Thoracic aorta (tissue), 2 donors: ENCODE data around the gene JPH3. TPM values are rescaled to one million over a fixed set of nuclear protein-coding genes. Genes with fewer than 3 reads are reported as not detected.
"Not testable (repeated sequence)": the region's sequence is repeated elsewhere in the genome, so short reads cannot be mapped to it uniquely, and the experiment has no call there.

Experiments
- ATAC-seq: fragments of 150-250 bp; one replicate; pipeline ENCODE4 v1.8.0; 2017; ENCODE audit warnings: low read depth; ENCODE audit not compliant: insufficient number of reproducible peaks, low FRiP score
- DNase-seq: peaks from one replicate; pipeline ENCODE4 v3.0.0-alpha.2; 2020; ENCODE audit warnings: low spot score
- H3K27ac ChIP-seq, 2 donors: fragments of 200-600 bp; sonication (generic); 1 replicate in 1 of 2; 2 replicates in 1 of 2; pipeline ENCODE4 v1.5.1; 2016; ENCODE audit warnings: mild to moderate bottlenecking in 2 of 2, moderate library complexity in 2 of 2
- H3K27me3 ChIP-seq: fragments of 200-600 bp; sonication (generic); replicated peaks from 2 replicates; pipeline ENCODE4 v1.6.0; 2016; ENCODE audit warnings: mild to moderate bottlenecking; ENCODE audit not compliant: insufficient read depth
- H3K36me3 ChIP-seq: fragments of 200-600 bp; sonication (generic); one replicate; pipeline ENCODE4 v1.5.1; 2016
- H3K4me1 ChIP-seq, 2 donors: fragments of 200-600 bp; sonication (generic); 1 replicate in 1 of 2; 2 replicates in 1 of 2; pipeline versions ENCODE4 v1.5.1 to v1.6.0; 2016; ENCODE audit warnings: low read depth in 2 of 2, mild to moderate bottlenecking in 1 of 2; ENCODE audit not compliant: control insufficient read depth in 1 of 2
- H3K4me3 ChIP-seq: fragments of 200-600 bp; sonication (generic); 2 replicates; pipeline ENCODE4 v1.5.1; 2016; ENCODE audit warnings: mild to moderate bottlenecking
- H3K9me3 ChIP-seq: fragments of 200-600 bp; sonication (generic); 2 replicates; pipeline ENCODE4 v1.5.1; 2016
- CTCF ChIP-seq: fragments of 200-600 bp; sonication (generic); IDR thresholded peaks from one replicate; pipeline ENCODE4 v1.5.1; 2019; ENCODE audit warnings: antibody characterized with exemption
- total RNA-seq, 2 donors: library from RNA; depleted of rRNA; stranded (reverse); fragments of >200 nt; gene quantifications; one replicate each; pipeline versions ENCODE4 v1.1.0 to v1.2.3, GENCODE V29; 2016

JPH3 gene
- total RNA-seq, 2 donors from 2014 or later, result not detected

DNA sequence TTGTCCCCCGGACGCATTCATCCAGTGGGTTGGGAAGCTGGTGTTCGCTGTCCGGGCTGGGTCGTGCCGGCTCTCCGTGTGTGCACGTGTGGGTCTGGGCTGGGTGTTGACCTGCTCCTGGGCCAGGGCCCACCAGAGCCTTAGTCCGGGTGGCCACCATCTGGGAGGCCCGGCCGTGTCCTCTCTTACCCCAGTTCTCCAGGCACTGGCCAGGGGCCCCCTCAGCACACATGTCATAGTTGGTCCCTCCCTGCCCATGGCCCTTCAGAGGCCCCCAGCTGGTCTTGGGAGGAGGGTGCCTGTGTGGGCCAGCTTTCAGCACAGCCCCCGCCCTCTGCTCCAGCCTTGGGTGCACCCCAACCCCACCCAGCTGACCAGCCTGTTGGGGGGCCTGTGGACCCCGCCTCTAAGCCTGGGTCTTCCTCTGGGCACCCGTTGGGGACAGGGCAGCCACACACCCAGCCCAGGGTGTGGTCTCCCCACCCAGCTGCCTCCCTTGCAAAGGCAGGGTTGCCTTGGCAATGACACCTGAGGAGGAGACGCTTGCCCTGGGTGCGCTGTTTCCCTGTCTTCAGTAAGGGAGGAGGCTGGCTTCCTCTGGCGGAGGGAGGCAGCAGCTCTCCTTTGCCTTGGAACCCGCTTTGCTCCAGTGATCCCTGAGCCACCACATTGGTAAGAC, 77.4 kb downstream of the JPH3 start:
- TF ChIP-seq CTCF, result no peak
- DNase-seq (no peak), ATAC-seq (no peak)
- Histone ChIP-seq H3K27me3 (no peaks in the 10 kb centered on the region), H3K27ac (no peak overlapping the region), H3K4me1 (no peaks in the 10 kb centered on the region), H3K36me3 (no peaks in the 10 kb centered on the region), H3K4me3 (no peak overlapping the region), H3K9me3 (no peaks in the 10 kb centered on the region)

GRCh38 chr16:87680272-87680644, 78.0 kb downstream of the JPH3 start:
- no peak for TF ChIP-seq CTCF

DNA sequence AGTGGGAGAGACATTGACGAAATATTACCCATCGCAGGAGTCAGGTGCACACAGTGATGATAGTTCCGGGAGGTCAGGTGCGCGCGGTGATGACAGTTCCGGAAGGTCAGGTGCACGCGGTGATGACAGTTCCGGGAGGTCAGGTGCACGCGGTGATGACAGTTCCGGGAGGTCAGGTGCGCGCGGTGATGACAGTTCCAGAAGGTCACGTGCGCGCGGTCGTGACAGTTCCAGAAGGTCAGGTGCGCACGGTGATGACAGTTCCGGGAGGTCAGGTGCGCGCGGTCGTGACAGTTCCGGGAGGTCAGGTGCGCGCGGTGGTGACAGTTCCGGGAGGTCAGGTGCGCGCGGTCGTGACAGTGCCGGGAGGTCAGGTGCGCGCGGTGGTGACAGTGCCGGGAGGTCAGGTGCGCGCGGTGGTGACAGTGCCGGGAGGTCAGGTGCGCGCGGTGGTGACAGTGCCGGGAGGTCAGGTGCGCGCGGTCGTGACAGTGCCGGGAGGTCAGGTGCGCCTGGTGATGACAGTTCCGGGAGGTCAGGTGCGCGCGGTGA, 78.8 kb downstream of the JPH3 start:
- H3K4me3 ChIP-seq, result not testable (repeated sequence)

More at GRCh38 chr16:87680272-87680644, 78.0 kb downstream of the JPH3 start:
- Histone ChIP-seq H3K27me3 (no peaks in the 10 kb centered on the region), H3K9me3 (no peaks in the 10 kb centered on the region), H3K27ac (no peak overlapping the region), H3K4me3 (no peak overlapping the region), H3K4me1 (no peaks in the 10 kb centered on the region), H3K36me3 (no peaks in the 10 kb centered on the region)
- DNase-seq (no peak), ATAC-seq (no peak)

GRCh38 chr16:87681981-87682570, 79.8 kb downstream of the JPH3 start:
- H3K27me3 ChIP-seq, result no peaks in the 10 kb centered on the region
- H3K9me3 ChIP-seq, result no peaks in the 10 kb centered on the region
- no peak for TF ChIP-seq CTCF
- H3K27ac ChIP-seq, result no peak overlapping the region
- no peaks in the 10 kb centered on the region for H3K36me3 ChIP-seq
- no peak for ATAC-seq
- no peak overlapping the region for H3K4me3 ChIP-seq
- no peak for DNase-seq
- H3K4me1 ChIP-seq, result no peaks in the 10 kb centered on the region

More for the DNA sequence above, 78.8 kb downstream of the JPH3 start:
- not testable (repeated sequence) for DNase-seq, ATAC-seq, H3K9me3 ChIP-seq, H3K36me3 ChIP-seq, H3K4me1 ChIP-seq, H3K27me3 ChIP-seq, H3K27ac ChIP-seq

DNA sequence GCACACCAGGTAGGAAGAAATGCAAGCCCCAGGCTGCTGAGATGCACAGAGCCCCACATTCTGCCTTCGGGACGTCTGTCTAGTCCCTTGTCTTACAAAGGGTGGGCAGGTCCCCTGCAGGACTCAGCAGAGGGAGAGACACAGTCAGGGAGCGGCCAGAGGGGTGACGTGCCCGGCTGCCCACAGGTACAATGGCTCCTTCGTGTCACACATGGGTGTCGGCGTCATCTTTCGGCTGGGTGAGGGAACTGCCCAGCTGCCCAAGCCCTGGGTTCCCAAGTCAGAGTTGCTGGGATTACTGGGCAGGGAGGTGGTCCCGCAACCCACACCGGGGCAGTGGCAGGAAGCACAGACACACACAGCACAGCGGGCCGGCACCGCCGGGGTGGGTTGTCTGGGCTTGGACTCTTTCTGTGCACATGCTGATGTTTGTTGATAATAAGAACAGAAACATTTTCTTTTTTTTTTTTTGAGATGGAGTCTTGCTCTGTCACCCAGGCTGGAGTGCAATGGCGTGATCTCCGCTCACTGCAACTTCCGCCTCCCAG, 80.6 kb downstream of the JPH3 start:
- no peak overlapping the region for H3K27ac ChIP-seq
- H3K4me3 ChIP-seq, result no peak overlapping the region
- H3K27me3 ChIP-seq, result no peaks in the 10 kb centered on the region
- no peaks in the 10 kb centered on the region for H3K4me1 ChIP-seq
- no peak for TF ChIP-seq CTCF
- no peaks in the 10 kb centered on the region for H3K9me3 ChIP-seq
- ATAC-seq (no peak), DNase-seq (no peak)
- no peaks in the 10 kb centered on the region for H3K36me3 ChIP-seq
